Astrocyte (in vitro differentiated cells and primary cell): ENCODE data around the gene KCNG3.

Experiments used
- CTCF ChIP-seq: IDR thresholded peaks from 2 replicates; pipeline ENCODE4 v1.5.1; 2011; ENCODE audit warnings: low read depth, mild to moderate bottlenecking, inconsistent platforms, low read length, moderate library complexity; ENCODE audit not compliant: insufficient read depth
- EZH2 ChIP-seq: IDR thresholded peaks from 2 replicates; pipeline ENCODE4 v1.6.1; 2012; ENCODE audit warnings: mild to moderate bottlenecking, low read length, inconsistent platforms; ENCODE audit not compliant: insufficient read depth

- TF ChIP-seq CTCF (no peak), EZH2 (no peak)
Observed at GRCh38 chr2:42443718-42444399, 49.9 kb downstream of the KCNG3 start.
